ENCODE measurements around the gene EXOC1L.
"Not testable (repeated sequence)": the region's sequence is repeated elsewhere in the genome, so short reads cannot be mapped to it uniquely, and the experiment has no call there.

Gene EXOC1L

GRCh38 chr4:55837903-55838302, 18.3 kb downstream of the EXOC1L start:
- in situ Hi-C loops (cut with MboI; ENCODE audit: low sequenced_read_pairs): no loop called here

- in situ Hi-C loops (cut with MboI; ENCODE audit: low sequenced_read_pairs): no loop called here
Measured at GRCh38 chr4:55838356-55838755, 18.8 kb downstream of the EXOC1L start.

GRCh38 chr4:55838952-55839351, 19.4 kb downstream of the EXOC1L start:
- in situ Hi-C loops (cut with MboI; ENCODE audit: low sequenced_read_pairs): no loop called here

- in situ Hi-C loops (cut with MboI; ENCODE audit: low sequenced_read_pairs): no loop called here
Measured at GRCh38 chr4:55840956-55841355, 21.4 kb downstream of the EXOC1L start.

- in situ Hi-C loops (cut with MboI; ENCODE audit: low sequenced_read_pairs): not testable (repeated sequence)
Measured at GRCh38 chr4:55841373-55842239, 22.0 kb downstream of the EXOC1L start.

GRCh38 chr4:55842312-55842711, 22.7 kb downstream of the EXOC1L start:
- in situ Hi-C loops (cut with MboI; ENCODE audit: low sequenced_read_pairs): not testable (repeated sequence)

- in situ Hi-C loops (cut with MboI; ENCODE audit: low sequenced_read_pairs): no loop called here
Measured at GRCh38 chr4:55849724-55850123, 30.1 kb downstream of the EXOC1L start.

- in situ Hi-C loops (cut with MboI; ENCODE audit: low sequenced_read_pairs): no loop called here
Measured at GRCh38 chr4:55851885-55852284, 32.3 kb downstream of the EXOC1L start.

GRCh38 chr4:55853484-55854046, 34.0 kb downstream of the EXOC1L start, which contains the start of gene EXOC1:
Gene EXOC1 (plus strand): TSS chr4:55853648. CDS start chr4:55858324, 4,676 bp downstream.
- in situ Hi-C loops (cut with MboI; ENCODE audit: low sequenced_read_pairs): no loop called here

GRCh38 chr4:55854129-55854528, 34.5 kb downstream of the EXOC1L start:
- in situ Hi-C loops (cut with MboI; ENCODE audit: low sequenced_read_pairs): no loop called here

GRCh38 chr4:55857586-55857985, 38.0 kb downstream of the EXOC1L start:
- in situ Hi-C loops (cut with MboI; ENCODE audit: low sequenced_read_pairs): no loop called here

- in situ Hi-C loops (cut with MboI; ENCODE audit: low sequenced_read_pairs): no loop called here
Measured at GRCh38 chr4:55859711-55860110, 40.1 kb downstream of the EXOC1L start.

GRCh38 chr4:55864577-55865223, 45.1 kb downstream of the EXOC1L start:
- in situ Hi-C loops (cut with MboI; ENCODE audit: low sequenced_read_pairs): no loop called here

GRCh38 chr4:55865228-55865806, 45.7 kb downstream of the EXOC1L start:
- in situ Hi-C loops (cut with MboI; ENCODE audit: low sequenced_read_pairs): no loop called here

- in situ Hi-C loops (cut with MboI; ENCODE audit: low sequenced_read_pairs): no loop called here
Measured at GRCh38 chr4:55866290-55866907, 46.8 kb downstream of the EXOC1L start.

GRCh38 chr4:55866973-55867574, 47.5 kb downstream of the EXOC1L start:
- in situ Hi-C loops (cut with MboI; ENCODE audit: low sequenced_read_pairs): no loop called here

GRCh38 chr4:55868581-55869090, 49.0 kb downstream of the EXOC1L start:
- in situ Hi-C loops (cut with MboI; ENCODE audit: low sequenced_read_pairs): no loop called here

GRCh38 chr4:55871299-55871800, 51.8 kb downstream of the EXOC1L start:
- in situ Hi-C loops (cut with MboI; ENCODE audit: low sequenced_read_pairs): no loop called here

- in situ Hi-C loops (cut with MboI; ENCODE audit: low sequenced_read_pairs): no loop called here
Measured at GRCh38 chr4:55874831-55875230, 55.2 kb downstream of the EXOC1L start.

GRCh38 chr4:55876387-55876786, 56.8 kb downstream of the EXOC1L start:
- in situ Hi-C loops (cut with MboI; ENCODE audit: low sequenced_read_pairs): no loop called here
